HepG2 (cell line): ENCODE measurements around the gene ZAR1L. TPM values are rescaled to one million over a fixed set of nuclear protein-coding genes. Genes with fewer than 3 reads are reported as not detected.

Source experiments
- ATAC-seq: fragments of 200-7000 bp; cut with Tn5 transposase; 3 replicates; pipeline ENCODE4 v1.9.1; 2020; ENCODE audit warnings: mild to moderate bottlenecking, moderate library complexity
- BruUV-seq: library from RNA; stranded (reverse); fragments of 400-500 nt; replicated peaks from 2 replicates; lab custom pipeline; 2021; lab: Mats Ljungman, UMichigan
- CTCF ChIA-PET: fragments of 300-600 bp; formaldehyde crosslinking; extraction: SDS; loops from one replicate; lab custom pipeline; 2021; ENCODE audit warnings: low total read pairs, inconsistent platforms, low intra/inter-chr PET ratio; lab: Yijun Ruan, JAX
- POLR2A ChIA-PET: fragments of 350-600 bp; sonication (Branson Sonifier 250); formaldehyde crosslinking; loops from one replicate; lab custom pipeline; 2020; ENCODE audit warnings: antibody characterized with exemption, inconsistent platforms; lab: Yijun Ruan, JAX
- DNase-seq: peaks from one replicate; pipeline ENCODE4 v3.0.0-alpha.2; 2015; ENCODE audit warnings: low spot score
- FAIRE-seq: peaks from 3 replicates; lab custom pipeline; 2011; peaks lifted over from hg19 to GRCh38; lab: Jason Lieb, UNC
- H2AFZ ChIP-seq: one replicate; pipeline ENCODE4 v1.6.1; 2011; ENCODE audit warnings: low read length, inconsistent platforms
- H3K27ac ChIP-seq: fragments of 300-600 bp; 3 replicates; pipeline ENCODE4 v1.8.0; 2011; ENCODE audit warnings: mixed run types, mild to moderate bottlenecking, mixed read lengths, low read length, inconsistent platforms; ENCODE audit not compliant: insufficient read depth; ENCODE audit errors: extremely low read length
- H3K27me3 ChIP-seq, 2 experiments: fragments of 200-600 bp in 1 of 2; 2 replicates in 1 of 2; 3 replicates in 1 of 2; pipeline versions ENCODE4 v1.6.0 to v1.8.0; 2011; ENCODE audit warnings: low read length in 2 of 2, mild to moderate bottlenecking in 2 of 2, moderate library complexity in 2 of 2, inconsistent platforms in 1 of 2; ENCODE audit not compliant: insufficient read depth in 2 of 2, control insufficient read depth in 1 of 2
- H3K36me3 ChIP-seq, 2 experiments: fragments of 200-600 bp in 1 of 2; replicated peaks in 1 of 2; 2 replicates in 1 of 2; 3 replicates in 1 of 2; pipeline versions ENCODE4 v1.5.1 to v1.8.0; 2011; ENCODE audit warnings: low read length in 2 of 2, inconsistent platforms in 1 of 2; ENCODE audit not compliant: insufficient read depth in 2 of 2, control insufficient read depth in 1 of 2
- H3K4me1 ChIP-seq: 2 replicates; pipeline ENCODE4 v1.5.1; 2012; ENCODE audit warnings: low read length, inconsistent platforms; ENCODE audit not compliant: insufficient read depth
- H3K4me2 ChIP-seq: 2 replicates; pipeline ENCODE4 v1.6.0; 2011; ENCODE audit warnings: low read depth, low read length, inconsistent platforms
- H3K4me3 ChIP-seq, 3 experiments: fragments of 200-600 bp in 1 of 3; sonication (generic), shearing (Covaris generic) in 1 of 3; replicated peaks in 1 of 3; 2 replicates each; pipeline ENCODE4 v1.5.1; 2011 to 2016; ENCODE audit warnings: low read length in 3 of 3, inconsistent platforms in 2 of 3, low read depth in 2 of 3, mild to moderate bottlenecking in 2 of 3, control low read depth in 1 of 3, mixed read lengths in 1 of 3; ENCODE audit not compliant: insufficient read depth in 1 of 3
- H3K79me2 ChIP-seq: one replicate; pipeline ENCODE4 v1.6.1; 2011; ENCODE audit warnings: low read length, inconsistent platforms; ENCODE audit not compliant: insufficient read depth
- H3K9ac ChIP-seq: 2 replicates; pipeline ENCODE4 v1.6.0; 2011; ENCODE audit warnings: mild to moderate bottlenecking, low read depth, low read length, inconsistent platforms; ENCODE audit not compliant: insufficient read depth
- H3K9me3 ChIP-seq: 2 replicates; pipeline ENCODE4 v1.5.1; 2012; ENCODE audit warnings: mild to moderate bottlenecking, low read length
- H4K20me1 ChIP-seq: 2 replicates; pipeline ENCODE4 v1.6.0; 2011; ENCODE audit warnings: inconsistent platforms, mild to moderate bottlenecking, low read length, moderate library complexity; ENCODE audit not compliant: insufficient read depth
- CCDC6 ChIP-seq: sonication (generic); formaldehyde crosslinking; IDR thresholded peaks from 2 replicates; pipeline ENCODE4 v1.8.1; 2022; ENCODE audit warnings: mild to moderate bottlenecking, missing genetic modification reagents, moderate library complexity
- IKZF4 ChIP-seq: sonication (generic); formaldehyde crosslinking; IDR thresholded peaks from 2 replicates; pipeline ENCODE4 v1.5.1; 2020; ENCODE audit warnings: borderline replicate concordance, mild to moderate bottlenecking, low read depth, missing genetic modification reagents; ENCODE audit errors: not compliant biosample characterization
- TOE1 ChIP-seq: sonication (generic); formaldehyde crosslinking; IDR thresholded peaks from 2 replicates; pipeline ENCODE4 v1.4.0; 2020; ENCODE audit warnings: mild to moderate bottlenecking, missing genetic modification reagents
- ZBTB39 ChIP-seq: sonication (generic); formaldehyde crosslinking; IDR thresholded peaks from 2 replicates; pipeline ENCODE4 v1.5.0; 2020; ENCODE audit warnings: missing genetic modification reagents
- ZNF577 ChIP-seq: sonication (generic); formaldehyde crosslinking; IDR thresholded peaks from 2 replicates; pipeline ENCODE4 v1.4.0; 2020; ENCODE audit warnings: mild to moderate bottlenecking, low read depth, missing genetic modification reagents, borderline replicate concordance
- ZNF737 ChIP-seq: sonication (generic); formaldehyde crosslinking; IDR thresholded peaks from 2 replicates; pipeline ENCODE4 v1.5.0; 2020; ENCODE audit warnings: missing genetic modification reagents, mild to moderate bottlenecking, borderline replicate concordance
- WGBS: methylation state at CpG from one replicate; pipeline ENCODE4 v1.1.6; 2017; ENCODE audit warnings: low lambda C conversion rate; 5-methylcytosine and 5-hydroxymethylcytosine counted together
- in situ Hi-C: cut with HindIII; loops from 2 replicates; pipeline ENCODE4 v1.10.0; 2017; ENCODE audit warnings: low pct_unique_long_range_greater_than_20kb; ENCODE audit not compliant: extremely low pct_ligation_motif_present
- intact Hi-C: fragments of 100-400 bp; cut with micrococcal nuclease; formaldehyde crosslinking; loops from one replicate; pipeline ENCODE4 v1.10.0; 2022; ENCODE audit not compliant: unreplicated experiment
- polyA plus RNA-seq, 8 experiments: library from polyadenylated mRNA; depleted of rRNA in 3 of 8; stranded (reverse) in 7 of 8; unstranded in 1 of 8; fragments of >200 nt; fragmentation: Illumina TruSeq in 4 of 8; extraction: Trizol in 4 of 8; gene quantifications; 2 replicates each; pipeline versions ENCODE4 v1.2.1 to v1.2.3, GENCODE V29; 2011 to 2016; ENCODE audit warnings: low read depth in 4 of 8, missing spikeins in 1 of 8, mixed read lengths in 1 of 8; ENCODE audit not compliant: insufficient read depth in 1 of 8
- total RNA-seq, 5 experiments: library from RNA; depleted of rRNA; stranded (reverse); fragments of >200 nt; fragmentation: Illumina TruSeq; extraction: Trizol; gene quantifications; 2 replicates each; pipeline ENCODE4 v1.2.3, GENCODE V29; 2016; ENCODE audit warnings: low read depth in 1 of 5

The ZAR1L gene
- total and polyA plus RNA-seq, 2 of the 13 experiments (the other 11 are each of a cell fraction or from before 2014, with no cell fraction given) = 0.09 TPM; not detected in 1

DNA sequence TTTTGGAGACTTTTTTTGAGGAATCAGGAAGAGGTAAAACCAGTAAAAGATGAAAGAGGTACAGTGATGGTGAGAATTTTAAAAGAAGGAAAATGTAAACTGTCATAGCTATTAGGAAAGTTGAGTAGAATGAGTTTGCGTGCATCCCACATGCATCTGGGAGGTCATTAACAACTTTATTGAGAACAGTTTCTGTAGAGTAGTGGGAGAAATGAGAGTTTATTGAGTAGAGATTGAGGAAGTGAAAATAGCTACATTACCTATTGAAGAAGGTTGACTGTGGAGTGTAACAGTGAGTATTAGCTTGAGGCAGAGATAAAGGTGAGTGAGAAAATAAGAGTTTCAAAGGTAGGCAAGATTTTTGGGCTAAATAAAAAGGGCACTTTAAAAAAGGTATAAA lies 38.9 kb upstream of the ZAR1L start:
- TF ChIP-seq IKZF4 (CRISPR knock-in tag) = no peak
- no peak for TF ChIP-seq ZNF577
- no peak for TF ChIP-seq CCDC6 (CRISPR knock-in tag)
- no peak for TF ChIP-seq ZNF737 (CRISPR knock-in tag)
- TF ChIP-seq ZBTB39 = no peak
- TF ChIP-seq TOE1 = no peak
- H4K20me1 ChIP-seq = no peaks in the 10 kb centered on the region
- no peak overlapping the region for H3K4me2 ChIP-seq
- ATAC-seq = no peak
- H3K36me3 ChIP-seq = peaks cover 1 to 45% of the 10 kb centered on the region in 2 experiments; a peak in 4 of 5 replicates
- BruUV-seq = no TSS peak
- H2AFZ ChIP-seq = no peak overlapping the region
- no peak for FAIRE-seq
- intact Hi-C loops = no loop called here
- ChIA-PET POLR2A (no interaction called here), CTCF (no interaction called here)
- H3K79me2 ChIP-seq = no peaks in the 10 kb centered on the region
- peaks cover 9% of the 10 kb centered on the region for H3K4me1 ChIP-seq
- no peak overlapping the region for H3K4me3 ChIP-seq
- no peak for DNase-seq
- H3K27me3 ChIP-seq = no peaks in the 10 kb centered on the region
- H3K9me3 ChIP-seq = no peaks in the 10 kb centered on the region
- no peak overlapping the region for H3K9ac ChIP-seq
- in situ Hi-C loops = no loop called here
- 98% methylated on average over 1 of the region's 1 CpG for WGBS
- no peak overlapping the region for H3K27ac ChIP-seq
